GM12891 (cell line): ENCODE data around the gene MAP2K5.

Source experiments
- POLR2A ChIP-seq: IDR thresholded peaks from 2 replicates; pipeline ENCODE4 v1.6.1; 2011; ENCODE audit warnings: low read depth, low read length, control low read depth
- POLR2AphosphoS5 ChIP-seq: IDR thresholded peaks from 2 replicates; pipeline ENCODE4 v1.6.1; 2011; ENCODE audit warnings: low read depth, low read length, control low read depth

- TF ChIP-seq POLR2AphosphoS5 (no peak), POLR2A (no peak)
Observed at GRCh38 chr15:67510597-67511190, 31.8 kb upstream of the MAP2K5 start.
